Fibroblast of skin of back (primary cell): ENCODE measurements around the gene CENPP.

Experiments
- DNase-seq: peaks from one replicate; pipeline ENCODE4 v3.0.0-alpha.2; 2013

The CENPP gene

GRCh38 chr9:92661743-92662142 is 336.0 kb downstream of the CENPP start:
- no peak for DNase-seq

- DNase-seq = no peak
Observed at GRCh38 chr9:92663126-92663525, 337.4 kb downstream of the CENPP start.

GRCh38 chr9:92663951-92664350 is 338.2 kb downstream of the CENPP start:
- DNase-seq = no peak

GRCh38 chr9:92664394-92665152 is 338.8 kb downstream of the CENPP start:
- DNase-seq = no peak

GRCh38 chr9:92665836-92666235 is 340.1 kb downstream of the CENPP start:
- no peak for DNase-seq

GRCh38 chr9:92666236-92666635 is 340.5 kb downstream of the CENPP start:
- no peak for DNase-seq

GRCh38 chr9:92666912-92667532 is 341.3 kb downstream of the CENPP start:
- no peak for DNase-seq

- DNase-seq = peak; percentile 62
Observed at GRCh38 chr9:92668746-92669526, 343.2 kb downstream of the CENPP start.

GRCh38 chr9:92669527-92669889 is 343.8 kb downstream of the CENPP start:
- peak; percentile 27 for DNase-seq
